ENCODE measurements around the gene POLR3H.
A peak's percentile ranks its signal among the peaks of the same experiment; 100 is the strongest.

POLR3H gene

GRCh38 chr22:41482319-41482935 is 61.8 kb downstream of the POLR3H start:
- no peak overlapping the region for H3K27ac ChIP-seq (replicated peaks)
- DNase-seq (ENCODE audit: low read depth in 1 of 2, low spot score in 1 of 2): peak in 1 of 2 experiments; percentile 30

GRCh38 chr22:41481925-41482318 is 62.3 kb downstream of the POLR3H start:
- no peak for DNase-seq (ENCODE audit: low read depth in 1 of 2, low spot score in 1 of 2)
- Histone ChIP-seq H3K27ac (replicated peaks) (no peak overlapping the region), H3K4me3 (replicated peaks; ENCODE audit: insufficient read depth, low read length) (no peak overlapping the region), H3K27me3 (ENCODE audit: insufficient read depth, poor library complexity, severe bottlenecking) (no peaks in the 10 kb centered on the region)
- TF ChIP-seq CTCF (IDR thresholded peaks at IDR 0.05; ENCODE audit: insufficient read depth, low read length): no peak
- TF ChIP-seq REST (IDR thresholded peaks at IDR 0.05; ENCODE audit: insufficient replicate concordance, low read depth): no peak
- no peak for TF ChIP-seq POLR2AphosphoS5 (IDR thresholded peaks at IDR 0.05; ENCODE audit: low read depth)
- no peak for TF ChIP-seq GABPA (IDR thresholded peaks at IDR 0.05; ENCODE audit: low read depth)
- TF ChIP-seq SPI1 (IDR thresholded peaks at IDR 0.05; ENCODE audit: borderline replicate concordance, low read depth): no peak

More at GRCh38 chr22:41482319-41482935, 61.8 kb downstream of the POLR3H start:
- TF ChIP-seq POLR2AphosphoS5 (IDR thresholded peaks at IDR 0.05; ENCODE audit: low read depth) (peak; percentile 73; the same call in 1 of the 2 replicates), CTCF (IDR thresholded peaks at IDR 0.05; ENCODE audit: insufficient read depth, low read length) (no peak), SPI1 (IDR thresholded peaks at IDR 0.05; ENCODE audit: borderline replicate concordance, low read depth) (peak; percentile 73; the same call in 1 of the 2 replicates), GABPA (IDR thresholded peaks at IDR 0.05; ENCODE audit: low read depth) (no peak), REST (IDR thresholded peaks at IDR 0.05; ENCODE audit: insufficient replicate concordance, low read depth) (no peak)
- Histone ChIP-seq H3K27me3 (ENCODE audit: insufficient read depth, poor library complexity, severe bottlenecking) (no peaks in the 10 kb centered on the region), H3K4me3 (replicated peaks; ENCODE audit: insufficient read depth, low read length) (no peak overlapping the region)

- no peaks in the 10 kb centered on the region for H3K27me3 ChIP-seq (ENCODE audit: insufficient read depth, poor library complexity, severe bottlenecking)
- no peak overlapping the region for H3K27ac ChIP-seq (replicated peaks)
- no peak for DNase-seq (ENCODE audit: low read depth in 1 of 2, low spot score in 1 of 2)
- no peak overlapping the region for H3K4me3 ChIP-seq (replicated peaks; ENCODE audit: insufficient read depth, low read length)
- TF ChIP-seq REST (IDR thresholded peaks at IDR 0.05; ENCODE audit: insufficient replicate concordance, low read depth) (no peak), CTCF (IDR thresholded peaks at IDR 0.05; ENCODE audit: insufficient read depth, low read length) (no peak), SPI1 (IDR thresholded peaks at IDR 0.05; ENCODE audit: borderline replicate concordance, low read depth) (no peak), GABPA (IDR thresholded peaks at IDR 0.05; ENCODE audit: low read depth) (no peak)
Measured at GRCh38 chr22:41481131-41481830, 63.0 kb downstream of the POLR3H start.
